NCI-H510A (cell line): Measurements from ENCODE around the gene MRAP2.

ENCODE experiments used
- DNase-seq: peaks from one replicate; lab custom pipeline; 2025; lab: John Stamatoyannopoulos, UW

MRAP2 gene

DNA sequence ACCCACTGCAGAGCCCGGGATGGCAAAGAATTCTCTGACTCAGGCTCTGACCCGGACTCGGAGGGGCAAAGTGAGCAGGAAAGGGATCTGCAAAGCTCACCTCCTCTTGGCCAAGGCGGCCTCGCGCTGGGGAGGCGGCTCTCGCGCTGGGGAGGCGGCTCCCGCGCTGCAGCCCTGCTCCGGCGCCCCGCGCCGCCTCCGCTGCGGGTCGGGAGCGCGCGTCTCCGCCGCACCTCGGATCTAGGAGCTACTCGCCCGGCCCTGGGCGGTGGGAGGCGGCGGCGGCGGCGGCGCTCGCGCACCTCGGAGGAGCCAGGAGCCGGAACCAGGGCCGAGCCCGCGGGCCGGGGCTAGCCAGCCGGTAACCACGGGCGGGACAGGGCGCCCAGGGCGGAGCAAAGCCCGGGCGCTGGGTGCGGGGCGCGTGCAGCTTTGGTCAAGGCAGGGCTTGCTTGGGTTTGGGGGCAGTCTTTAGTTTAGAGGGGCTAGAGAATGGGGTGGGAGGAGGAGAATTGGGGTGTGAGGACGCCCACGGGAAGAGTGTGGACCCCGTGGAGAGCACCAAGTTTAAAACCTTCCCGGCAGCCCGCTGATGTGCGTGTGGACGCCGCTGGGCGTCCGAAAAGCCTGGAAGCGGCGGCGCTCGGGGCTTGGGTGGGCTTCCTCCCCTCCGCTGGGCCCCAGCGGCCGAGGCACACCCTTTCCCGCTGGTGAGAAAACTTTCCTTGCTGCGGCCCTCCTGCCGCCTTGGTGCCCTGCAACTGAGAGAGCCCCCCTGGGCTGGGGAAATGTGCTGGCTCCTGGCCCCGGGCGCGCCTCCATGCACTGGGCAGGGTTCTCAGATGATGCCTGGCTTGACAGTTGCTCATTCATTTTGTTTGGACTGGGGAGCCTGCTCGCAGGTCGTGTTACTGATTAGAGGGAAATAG, at the start of gene MRAP2:
Gene MRAP2 (plus strand): TSS at position 250 of the 929 bp plus-strand sequence. CDS start 21,547 bp downstream, outside the sequence.
- no peak for DNase-seq

DNA sequence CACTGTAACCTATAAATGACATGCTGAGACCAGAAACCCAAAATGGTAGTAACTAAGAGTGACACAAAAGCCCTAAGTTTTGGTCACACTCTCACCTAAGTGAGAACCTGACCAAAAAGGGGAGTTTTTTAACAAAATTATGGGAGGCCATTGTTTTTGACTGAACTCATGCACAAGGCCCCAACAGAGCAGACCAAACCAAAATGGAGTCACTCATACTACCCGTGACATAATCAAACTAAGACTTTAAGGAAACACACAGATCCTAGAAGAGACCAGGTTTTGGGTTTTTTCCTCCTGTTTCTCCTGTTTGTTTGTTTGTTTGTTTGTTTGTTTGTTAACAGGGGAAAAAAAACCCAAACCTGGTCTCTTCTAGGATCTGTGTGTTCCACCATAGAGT, 49.2 kb upstream of the MRAP2 start:
- DNase-seq: no peak

- DNase-seq: no peak
Observed at GRCh38 chr6:83985308-83985713, 48.3 kb upstream of the MRAP2 start.

DNA sequence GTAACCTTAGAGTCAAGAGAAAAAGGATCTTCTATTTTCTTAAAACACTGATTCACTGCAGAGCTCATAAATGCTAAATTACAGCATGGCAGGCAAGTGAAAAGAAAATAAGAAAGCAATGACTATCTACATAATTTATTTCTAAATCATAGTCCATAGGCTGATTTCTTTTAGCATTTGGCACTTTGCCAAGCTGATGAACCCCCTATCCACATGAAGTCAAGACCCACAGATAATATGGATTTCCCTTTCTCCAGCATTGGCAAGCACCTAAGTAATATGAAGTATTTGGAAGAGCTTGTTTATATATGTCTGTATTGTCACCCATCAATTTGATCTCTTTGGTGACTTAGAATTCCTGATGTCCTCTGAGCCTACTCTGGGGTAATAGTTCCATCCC, 47.9 kb upstream of the MRAP2 start:
- no peak for DNase-seq

GRCh38 chr6:83998021-83998584, 35.5 kb upstream of the MRAP2 start:
- no peak for DNase-seq

- no peak for DNase-seq
Observed at GRCh38 chr6:84001119-84001518, 32.5 kb upstream of the MRAP2 start.

DNA sequence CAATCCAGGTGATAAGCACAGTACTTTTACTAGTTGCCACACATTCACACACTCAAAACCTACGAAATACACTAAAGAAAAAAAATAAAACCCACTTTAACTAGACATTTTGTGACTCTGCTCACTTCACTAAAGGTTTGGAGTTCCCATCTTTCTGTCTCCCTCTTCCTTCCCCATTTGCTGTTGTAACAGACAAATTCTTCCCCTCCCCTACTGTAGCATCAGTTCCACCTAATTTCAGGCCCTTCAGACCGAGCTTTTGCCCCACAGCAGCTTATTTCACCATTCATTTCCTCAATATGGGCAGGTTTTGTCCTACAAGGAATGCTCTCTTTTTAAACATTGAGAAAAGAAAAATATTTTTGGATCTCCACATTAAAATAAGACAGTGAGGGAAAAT, 31.3 kb upstream of the MRAP2 start:
- DNase-seq: no peak

DNA sequence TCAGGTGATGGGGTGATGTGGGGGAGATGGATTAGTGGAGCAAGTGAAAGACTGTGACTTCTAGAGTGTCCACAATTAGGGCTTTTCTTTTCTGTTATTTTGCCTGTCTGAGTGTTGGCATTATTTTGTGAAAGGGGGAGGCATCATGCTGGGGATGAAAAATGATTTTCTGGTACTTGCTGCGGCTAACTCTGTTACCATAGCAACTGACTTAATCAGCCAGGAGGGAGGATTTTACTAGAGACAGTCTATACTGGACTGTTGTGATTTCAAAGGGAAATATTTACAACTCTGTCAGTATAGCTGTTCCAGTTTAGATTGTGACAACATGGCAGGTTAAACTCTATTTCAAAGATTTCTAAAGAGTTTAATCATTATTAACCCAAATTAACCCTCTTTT, 30.4 kb upstream of the MRAP2 start:
- no peak for DNase-seq

DNA sequence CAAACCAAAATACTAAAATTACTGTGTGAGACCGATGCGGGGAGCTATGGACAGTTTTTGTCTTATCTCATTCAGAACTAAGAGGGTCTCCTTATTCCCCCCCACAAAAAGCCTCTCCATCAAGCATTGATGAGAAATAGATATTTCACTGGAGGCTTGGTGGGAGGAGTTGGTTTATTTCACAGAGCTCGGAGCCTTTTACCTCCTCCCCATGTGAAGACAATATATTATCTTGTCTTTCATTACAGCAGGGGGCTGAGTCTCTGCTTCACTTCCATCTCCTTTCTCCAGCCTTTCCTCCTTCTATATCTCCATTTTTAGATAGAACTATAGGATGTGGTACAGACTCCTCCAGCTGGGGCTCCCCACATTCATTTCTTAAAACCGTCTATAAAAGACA, 29.9 kb upstream of the MRAP2 start:
- DNase-seq: no peak

- no peak for DNase-seq
Observed at GRCh38 chr6:84007871-84008270, 25.7 kb upstream of the MRAP2 start.

GRCh38 chr6:84013354-84013753, 20.2 kb upstream of the MRAP2 start:
- DNase-seq: no peak

- no peak for DNase-seq
Observed at GRCh38 chr6:84013931-84014330, 19.6 kb upstream of the MRAP2 start.

GRCh38 chr6:84016029-84016428, 17.5 kb upstream of the MRAP2 start:
- DNase-seq: no peak

GRCh38 chr6:84017709-84018452, 15.7 kb upstream of the MRAP2 start:
- DNase-seq: no peak

GRCh38 chr6:84018453-84019061, 15.0 kb upstream of the MRAP2 start:
- no peak for DNase-seq

- DNase-seq: no peak
Observed at GRCh38 chr6:84019141-84019841, 14.3 kb upstream of the MRAP2 start.

- no peak for DNase-seq
Observed at GRCh38 chr6:84019842-84020211, 13.7 kb upstream of the MRAP2 start.

DNA sequence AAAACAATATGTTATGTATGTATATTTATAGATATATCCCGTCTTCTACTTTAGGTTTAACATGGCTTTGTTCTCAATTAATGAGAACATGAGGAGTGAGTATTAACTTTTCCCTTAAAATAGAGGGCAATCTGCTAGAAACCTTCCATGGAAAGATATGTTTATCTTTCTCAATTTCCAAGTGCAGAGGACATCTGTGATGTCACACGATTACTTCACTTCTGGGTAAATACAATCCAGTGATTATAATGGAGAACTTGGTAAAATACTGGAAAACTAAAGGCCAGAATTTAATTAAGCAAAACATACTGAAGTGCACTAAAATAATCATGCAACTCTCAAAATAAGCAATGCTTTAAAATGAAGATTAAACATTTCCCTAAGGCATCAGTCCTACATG, 11.9 kb upstream of the MRAP2 start:
- no peak for DNase-seq

- DNase-seq: no peak
Observed at GRCh38 chr6:84026721-84027164, 6.8 kb upstream of the MRAP2 start.

DNA sequence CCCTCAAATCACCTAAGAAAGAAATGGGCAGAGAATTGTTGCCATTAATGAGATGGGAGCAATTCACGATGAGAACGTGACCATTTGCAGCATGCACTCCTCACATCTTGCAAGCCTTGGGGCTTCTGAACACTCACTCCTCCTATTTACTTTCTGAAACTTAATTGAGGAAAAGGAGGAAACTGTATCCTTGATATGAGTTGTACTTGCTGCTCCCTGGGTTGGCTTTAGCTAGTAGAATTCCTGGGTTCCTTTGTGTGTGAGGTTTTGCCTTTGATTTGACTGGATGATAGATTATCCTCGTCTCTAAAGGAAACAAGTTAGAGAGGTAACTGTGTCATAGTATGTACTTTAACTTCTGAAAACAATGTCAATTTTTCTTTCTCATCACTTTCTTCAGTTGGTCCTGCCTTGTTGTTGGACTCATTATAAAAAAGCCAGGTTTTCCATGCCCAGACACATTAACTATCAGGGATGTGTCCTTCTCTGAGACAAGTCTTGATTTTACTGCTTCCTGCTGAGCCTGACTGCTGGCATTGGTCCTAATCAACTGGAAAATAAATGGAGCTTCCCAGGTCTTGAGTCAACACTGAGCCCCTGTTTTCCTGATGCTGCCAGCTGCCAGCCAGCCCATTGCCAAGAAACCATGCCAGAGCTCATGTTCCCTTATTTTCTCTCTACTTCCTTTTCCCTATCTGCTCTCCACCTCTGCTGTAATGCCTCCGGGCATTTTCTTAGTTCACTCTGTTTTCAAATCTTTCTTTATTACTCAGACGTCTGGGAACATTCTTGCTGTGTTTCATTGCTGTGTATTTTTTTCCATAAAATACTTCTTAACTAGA, 6.0 kb upstream of the MRAP2 start:
- no peak for DNase-seq

DNA sequence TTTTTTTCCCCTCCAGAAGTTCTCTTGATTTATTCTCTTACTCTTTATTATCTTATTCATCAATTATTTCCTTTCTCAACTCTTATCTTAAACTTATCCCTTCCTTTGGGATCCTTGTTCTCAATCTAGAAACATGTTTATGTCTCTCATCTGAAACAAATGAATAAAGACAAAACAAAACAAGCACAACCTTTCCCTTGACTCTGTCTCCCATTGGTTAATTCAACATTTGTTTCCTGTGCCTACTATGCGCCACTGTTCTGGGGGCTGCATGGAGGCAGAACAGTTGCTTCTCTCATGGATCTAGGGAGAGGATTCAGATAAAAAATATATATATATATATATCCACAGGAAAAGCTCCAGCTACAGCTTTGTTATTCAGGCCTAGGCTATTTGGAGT, 5.2 kb upstream of the MRAP2 start:
- no peak for DNase-seq
